ENCODE measurements around the gene JAG2. TPM values are rescaled to one million over a fixed set of nuclear protein-coding genes. Genes with fewer than 3 reads are reported as not detected.

Gene JAG2
- total and polyA plus RNA-seq, 2 of the 4 experiments (the other 2 are of a cell fraction), result 0.18 to 0.58 TPM

DNA sequence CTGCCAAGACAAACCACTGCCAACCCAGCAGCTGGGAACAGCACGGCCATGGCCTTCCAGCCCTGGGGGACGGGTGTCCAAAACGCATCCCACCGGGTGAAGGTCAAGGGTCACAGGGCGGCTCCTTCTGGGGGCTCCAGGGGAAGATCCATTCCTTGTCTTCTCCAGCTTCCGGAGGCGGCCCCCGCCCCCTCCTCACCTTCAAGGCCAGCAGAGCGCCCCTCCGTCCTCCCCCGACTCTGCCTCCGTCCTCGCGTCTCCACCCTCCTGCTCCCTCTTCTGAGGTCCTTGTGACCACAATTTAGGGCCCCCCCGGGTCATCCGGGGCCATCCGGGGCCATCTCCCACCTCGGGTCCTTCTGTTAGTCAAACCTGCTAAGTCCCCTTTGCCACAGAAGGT is 16.4 kb upstream of the JAG2 start:
- Histone ChIP-seq H3K56ac (ENCODE audit: extremely low read depth, insufficient read depth, low read length) (no peak overlapping the region), H3K27me3 (ENCODE audit: control insufficient read depth, insufficient read depth, low read length) (peaks cover 17% of the 10 kb centered on the region; the same call in 1 of the 2 replicates), H3K14ac (replicated peaks; ENCODE audit: low read depth, low read length) (no peak overlapping the region), H2AFZ (replicated peaks; ENCODE audit: low read length, poor library complexity) (no peak overlapping the region), H3K4me3 (ENCODE audit: insufficient read depth, low read depth, low read length) (no peak overlapping the region), H2BK15ac (ENCODE audit: low read depth, low read length) (no peak overlapping the region), H3K4ac (ENCODE audit: low read depth, low read length) (no peak overlapping the region), H2AK5ac (ENCODE audit: low read depth, low read length) (no peak overlapping the region), H3K4me1 (ENCODE audit: control insufficient read depth, insufficient read depth, low read length) (peaks cover 2% of the 10 kb centered on the region; the same call in 1 of the 2 replicates), H2BK20ac (ENCODE audit: low read depth, low read length) (no peak overlapping the region), H3K9ac (ENCODE audit: low read depth, low read length) (no peak overlapping the region), H3K23ac (ENCODE audit: low read depth, low read length) (no peak overlapping the region), H3K9me1 (ENCODE audit: insufficient read depth, low read length) (no peaks in the 10 kb centered on the region), H3K9me3 (ENCODE audit: control insufficient read depth, insufficient read depth, low read length) (peaks cover 8% of the 10 kb centered on the region; the same call in 1 of the 2 replicates), H3K18ac (ENCODE audit: low read depth, low read length) (no peak overlapping the region), H4K5ac (ENCODE audit: low read depth, low read length) (no peak overlapping the region), H4K8ac (ENCODE audit: low read depth in 2 of 2, low read length in 2 of 2) (no peak overlapping the region), H2BK5ac (ENCODE audit: low read depth, low read length, poor library complexity, severe bottlenecking) (no peak overlapping the region), H2AK9ac (replicated peaks; ENCODE audit: low read depth, low read length, poor library complexity) (no peak overlapping the region), H3K36me3 (ENCODE audit: control insufficient read depth, insufficient read depth, low read length) (no peaks in the 10 kb centered on the region), H4K91ac (ENCODE audit: insufficient read depth, low read depth, low read length) (no peak overlapping the region), H3K79me1 (ENCODE audit: low read depth in 1 of 2, low read length in 2 of 2) (no peaks in the 10 kb centered on the region), H3K27ac (ENCODE audit: insufficient read depth, low read length) (no peak overlapping the region), H4K20me1 (ENCODE audit: insufficient read depth, low read length) (0 out of 2 replicates have a peak, but pooled peaks cover 4% of the 10 kb centered on the region), H3K4me2 (ENCODE audit: low read depth, low read length) (no peak overlapping the region), H2BK120ac (ENCODE audit: low read depth, low read length) (no peak overlapping the region)
- ChIA-PET POLR2A (ENCODE audit: unreplicated experiment) (interaction anchor here (0.6 kb wide), 1 partner anchor 205 kb away, joined by 3 read pairs; no protein-coding TSS in a partner anchor), CTCF (no interaction called here)
- DNase-seq (no peak), ATAC-seq (ENCODE audit: low read depth) (no peak)
- no TSS peak for BruUV-seq (replicated peaks)
- dilution Hi-C loops (cut with HindIII; ENCODE audit: low sequenced_read_pairs, unreplicated experiment) (no loop called here), intact Hi-C loops (cut with micrococcal nuclease) (no loop called here), in situ Hi-C loops (cut with MboI; ENCODE audit: low sequenced_read_pairs) (no loop called here)
- TF ChIP-seq RCOR1 (IDR thresholded peaks at IDR 0.05; ENCODE audit: insufficient replicate concordance, low read length) (no peak), FOS (IDR thresholded peaks at IDR 0.05; ENCODE audit: low read depth, low read length) (no peak), SMC3 (IDR thresholded peaks at IDR 0.05; ENCODE audit: low read depth, low read length) (no peak), RFX5 (IDR thresholded peaks at IDR 0.05; ENCODE audit: low read depth, low read length) (no peak), NFE2L2 (IDR thresholded peaks at IDR 0.05; ENCODE audit: low read depth, low read length) (no peak), CEBPB (IDR thresholded peaks at IDR 0.05; ENCODE audit: low read depth, low read length) (no peak), MAZ (IDR thresholded peaks at IDR 0.05; ENCODE audit: borderline replicate concordance, low read depth, low read length) (no peak), CHD1 (IDR thresholded peaks at IDR 0.05; ENCODE audit: low read depth, low read length) (no peak), BHLHE40 (IDR thresholded peaks at IDR 0.05; ENCODE audit: low read depth, low read length) (no peak), RAD21 (IDR thresholded peaks at IDR 0.05; ENCODE audit: low read length) (no peak), MXI1 (IDR thresholded peaks at IDR 0.05; ENCODE audit: borderline replicate concordance, low read depth, low read length) (no peak)
- TF ChIP-seq, protein P1, sequence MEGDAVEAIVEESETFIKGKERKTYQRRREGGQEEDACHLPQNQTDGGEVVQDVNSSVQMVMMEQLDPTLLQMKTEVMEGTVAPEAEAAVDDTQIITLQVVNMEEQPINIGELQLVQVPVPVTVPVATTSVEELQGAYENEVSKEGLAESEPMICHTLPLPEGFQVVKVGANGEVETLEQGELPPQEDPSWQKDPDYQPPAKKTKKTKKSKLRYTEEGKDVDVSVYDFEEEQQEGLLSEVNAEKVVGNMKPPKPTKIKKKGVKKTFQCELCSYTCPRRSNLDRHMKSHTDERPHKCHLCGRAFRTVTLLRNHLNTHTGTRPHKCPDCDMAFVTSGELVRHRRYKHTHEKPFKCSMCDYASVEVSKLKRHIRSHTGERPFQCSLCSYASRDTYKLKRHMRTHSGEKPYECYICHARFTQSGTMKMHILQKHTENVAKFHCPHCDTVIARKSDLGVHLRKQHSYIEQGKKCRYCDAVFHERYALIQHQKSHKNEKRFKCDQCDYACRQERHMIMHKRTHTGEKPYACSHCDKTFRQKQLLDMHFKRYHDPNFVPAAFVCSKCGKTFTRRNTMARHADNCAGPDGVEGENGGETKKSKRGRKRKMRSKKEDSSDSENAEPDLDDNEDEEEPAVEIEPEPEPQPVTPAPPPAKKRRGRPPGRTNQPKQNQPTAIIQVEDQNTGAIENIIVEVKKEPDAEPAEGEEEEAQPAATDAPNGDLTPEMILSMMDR (conservative IDR thresholded peaks at IDR 0.05; ENCODE audit: low read depth, low read length), result no peak
- TF ChIP-seq, protein P2, sequence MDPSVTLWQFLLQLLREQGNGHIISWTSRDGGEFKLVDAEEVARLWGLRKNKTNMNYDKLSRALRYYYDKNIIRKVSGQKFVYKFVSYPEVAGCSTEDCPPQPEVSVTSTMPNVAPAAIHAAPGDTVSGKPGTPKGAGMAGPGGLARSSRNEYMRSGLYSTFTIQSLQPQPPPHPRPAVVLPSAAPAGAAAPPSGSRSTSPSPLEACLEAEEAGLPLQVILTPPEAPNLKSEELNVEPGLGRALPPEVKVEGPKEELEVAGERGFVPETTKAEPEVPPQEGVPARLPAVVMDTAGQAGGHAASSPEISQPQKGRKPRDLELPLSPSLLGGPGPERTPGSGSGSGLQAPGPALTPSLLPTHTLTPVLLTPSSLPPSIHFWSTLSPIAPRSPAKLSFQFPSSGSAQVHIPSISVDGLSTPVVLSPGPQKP (IDR thresholded peaks at IDR 0.05; ENCODE audit: borderline replicate concordance, low read depth, low read length), result no peak
- TF ChIP-seq, protein P3, sequence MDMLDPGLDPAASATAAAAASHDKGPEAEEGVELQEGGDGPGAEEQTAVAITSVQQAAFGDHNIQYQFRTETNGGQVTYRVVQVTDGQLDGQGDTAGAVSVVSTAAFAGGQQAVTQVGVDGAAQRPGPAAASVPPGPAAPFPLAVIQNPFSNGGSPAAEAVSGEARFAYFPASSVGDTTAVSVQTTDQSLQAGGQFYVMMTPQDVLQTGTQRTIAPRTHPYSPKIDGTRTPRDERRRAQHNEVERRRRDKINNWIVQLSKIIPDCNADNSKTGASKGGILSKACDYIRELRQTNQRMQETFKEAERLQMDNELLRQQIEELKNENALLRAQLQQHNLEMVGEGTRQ (IDR thresholded peaks at IDR 0.05; ENCODE audit: low read depth, low read length), result no peak
- 34% methylated on average over 4 of the region's 18 CpGs; no CpG with 5 or more reads in 1 of the 2 experiments for WGBS, 2 experiments (ENCODE audit: extremely low coverage in 2 of 2, insufficient read length in 1 of 2)

All from IMR-90 (cell line).